T-cell (primary cell): ENCODE data around the gene MIEF1. TPM values are rescaled to one million over a fixed set of nuclear protein-coding genes. Genes with fewer than 3 reads are reported as not detected.

Experiments
- ATAC-seq, 4 experiments: fragments of 200-7000 bp in 3 of 4; fragments of 150-1000 bp in 1 of 4; cut with Tn5 transposase; replicated peaks in 1 of 4; 1 replicate in 3 of 4; 2 replicates in 1 of 4; pipeline ENCODE4 v1.10.0; 2021; ENCODE audit warnings: moderate library complexity in 3 of 4, mild to moderate bottlenecking in 2 of 4, moderate number of reproducible peaks in 1 of 4
- CTCF ChIA-PET, 2 donors: fragments of 300-600 bp; sonication (Branson Sonifier 250); formaldehyde crosslinking; loops; one replicate each; lab custom pipeline; 2022; ENCODE audit warnings: antibody characterized with exemption in 2 of 2; lab: Charles Lee
- POLR2A ChIA-PET, 2 donors: fragments of 300-600 bp; sonication (Branson Sonifier 250); formaldehyde crosslinking; loops; one replicate each; lab custom pipeline; 2022; ENCODE audit warnings: antibody characterized with exemption in 2 of 2; lab: Charles Lee
- DNase-seq, 35 experiments: peaks; one replicate each; pipeline versions ENCODE4 v3.0.0 to v3.0.0-alpha.2; 2013 to 2023
- H3K27ac ChIP-seq: one replicate; pipeline ENCODE4 v1.5.1; 2013; ENCODE audit warnings: low read length
- H3K27me3 ChIP-seq, 2 experiments: replicated peaks in 1 of 2; 1 replicate in 1 of 2; 2 replicates in 1 of 2; pipeline versions ENCODE4 v1.6.1 to v1.7.0; 2013; ENCODE audit warnings: low read length in 1 of 2, mixed read lengths in 1 of 2; ENCODE audit not compliant: control insufficient read depth in 2 of 2, insufficient read depth in 2 of 2; ENCODE audit errors: extremely low read depth in 1 of 2
- H3K36me3 ChIP-seq, 2 donors: 1 replicate in 1 of 2; 2 replicates in 1 of 2; pipeline versions ENCODE4 v1.6.1 to v1.7.0; 2013; ENCODE audit warnings: low read length in 1 of 2; ENCODE audit not compliant: control insufficient read depth in 2 of 2, insufficient read depth in 1 of 2; ENCODE audit errors: extremely low read depth in 1 of 2
- H3K4me1 ChIP-seq, 2 experiments: 1 replicate in 1 of 2; 2 replicates in 1 of 2; pipeline versions ENCODE4 v1.6.1 to v1.7.0; 2013; ENCODE audit warnings: low read length in 2 of 2, mixed read lengths in 1 of 2; ENCODE audit not compliant: insufficient read depth in 2 of 2, control insufficient read depth in 1 of 2; ENCODE audit errors: extremely low read depth in 1 of 2
- H3K4me3 ChIP-seq, 2 donors: 1 replicate in 1 of 2; 2 replicates in 1 of 2; pipeline versions ENCODE4 v1.5.1 to v1.7.0; 2013; ENCODE audit warnings: mild to moderate bottlenecking in 2 of 2, low read length in 1 of 2, moderate library complexity in 1 of 2; ENCODE audit not compliant: control insufficient read depth in 1 of 2; ENCODE audit errors: extremely low read depth in 1 of 2
- H3K9me3 ChIP-seq: 2 replicates; pipeline ENCODE4 v1.7.0; 2013
- H3K27ac Mint-ChIP-seq, 2 donors: one replicate each; pipeline ENCODE4 v1.8.0; 2020 to 2021; ENCODE audit warnings: mild to moderate bottlenecking in 2 of 2, mixed read lengths in 2 of 2
- H3K27me3 Mint-ChIP-seq, 2 donors: one replicate each; pipeline ENCODE4 v1.8.0; 2021 to 2022; ENCODE audit warnings: mixed read lengths in 2 of 2
- H3K36me3 Mint-ChIP-seq: one replicate; pipeline ENCODE4 v1.8.0; 2021; ENCODE audit warnings: mixed read lengths
- H3K4me1 Mint-ChIP-seq, 3 donors: one replicate each; pipeline ENCODE4 v1.8.0; 2020 to 2022; ENCODE audit warnings: mixed read lengths in 3 of 3, mild to moderate bottlenecking in 1 of 3
- H3K4me3 Mint-ChIP-seq, 3 donors: one replicate each; pipeline ENCODE4 v1.8.0; 2020 to 2022; ENCODE audit warnings: mild to moderate bottlenecking in 3 of 3, mixed read lengths in 3 of 3, moderate library complexity in 3 of 3
- H3K9me3 Mint-ChIP-seq, 3 donors: one replicate each; pipeline ENCODE4 v1.8.0; 2020 to 2022; ENCODE audit warnings: mixed read lengths in 3 of 3
- WGBS: methylation state at CpG from one replicate; pipeline ENCODE4 v1.1.5; 2013; ENCODE audit warnings: missing lambda C conversion rate; ENCODE audit not compliant: insufficient coverage; 5-methylcytosine and 5-hydroxymethylcytosine counted together
- total RNA-seq, 35 experiments: library from RNA in 6 of 35; stranded (reverse) in 6 of 35; fragments of 120-200 nt in 1 of 35; gene quantifications; one replicate each; pipeline versions ENCODE4 v1.2.1 to v1.2.4 and lab custom pipeline; 2013 to 2026

The MIEF1 gene
- total RNA-seq, 5 donors from 2014 or later (not counting 1 experiment from before 2014, with no cell fraction given), result 19.7 to 44.1 (median 38.5) TPM

GRCh38 chr22:39491696-39492095 lies 10.4 kb upstream of the MIEF1 start:
- ATAC-seq (no peak), DNase-seq (no peak)
- H3K4me1 Mint-ChIP-seq, result peaks cover 13 to 23% (median 14%) of the 10 kb centered on the region in 3 donors
- H3K4me3 Mint-ChIP-seq, result no peak overlapping the region
- no peaks in the 10 kb centered on the region for H3K9me3 Mint-ChIP-seq
- no peak overlapping the region for H3K27ac Mint-ChIP-seq
- CTCF ChIA-PET, result interaction anchor here in 1 of 2 donors (0.6 to 3.9 kb wide), 3 partner anchors 37 to 553 kb away, joined by 3 to 27 read pairs (median 3); no protein-coding TSS in a partner anchor
- H3K27me3 Mint-ChIP-seq, result no peaks in the 10 kb centered on the region
- Histone ChIP-seq H3K36me3 (no peaks in the 10 kb centered on the region), H3K9me3 (no peaks in the 10 kb centered on the region), H3K27ac (no peak overlapping the region), H3K27me3 (peaks cover 0 to 24% of the 10 kb centered on the region in 2 experiments), H3K4me1 (peaks cover 0 to 18% of the 10 kb centered on the region in 2 experiments), H3K4me3 (no peak overlapping the region)
- 88% methylated on average over 2 of the region's 6 CpGs for WGBS
- no peaks in the 10 kb centered on the region for H3K36me3 Mint-ChIP-seq
- POLR2A ChIA-PET, result interaction anchor here in 1 of 2 donors (0.6 kb wide), 1 partner anchor 28 kb away, joined by 5 read pairs; no protein-coding TSS in a partner anchor

- ATAC-seq (no peak), DNase-seq (no peak)
- H3K9me3 ChIP-seq, result no peaks in the 10 kb centered on the region
- no peak overlapping the region for H3K4me3 Mint-ChIP-seq
- ChIA-PET POLR2A (interaction anchor here in 1 of 2 donors (0.6 kb wide), 1 partner anchor 28 kb away, joined by 5 read pairs; no protein-coding TSS in a partner anchor), CTCF (interaction anchor here (0.6 to 3.9 kb wide), 4 partner anchors 37 to 552 kb away, joined by 3 to 27 read pairs (median 10); no protein-coding TSS in a partner anchor)
- no peak overlapping the region for H3K27ac Mint-ChIP-seq
- peaks cover 0 to 18% of the 10 kb centered on the region in 2 experiments for H3K4me1 ChIP-seq
- peaks cover 13 to 28% (median 14%) of the 10 kb centered on the region in 3 donors for H3K4me1 Mint-ChIP-seq
- no peak overlapping the region for H3K4me3 ChIP-seq
- peaks cover 0 to 19% of the 10 kb centered on the region in 2 experiments for H3K27me3 ChIP-seq
- no peaks in the 10 kb centered on the region for H3K36me3 Mint-ChIP-seq
- H3K9me3 Mint-ChIP-seq, result no peaks in the 10 kb centered on the region
- 90% methylated on average over 2 of the region's 3 CpGs for WGBS
- H3K27ac ChIP-seq, result no peak overlapping the region
- no peaks in the 10 kb centered on the region for H3K36me3 ChIP-seq
- H3K27me3 Mint-ChIP-seq, result no peaks in the 10 kb centered on the region
These were observed 9.9 kb upstream of the MIEF1 start for GRCh38 chr22:39492186-39492585.

- no peaks in the 10 kb centered on the region for H3K36me3 ChIP-seq
- ATAC-seq (no peak), DNase-seq (no peak)
- peaks cover 13 to 31% (median 17%) of the 10 kb centered on the region in 3 donors for H3K4me1 Mint-ChIP-seq
- H3K9me3 ChIP-seq, result no peaks in the 10 kb centered on the region
- no peaks in the 10 kb centered on the region for H3K27me3 Mint-ChIP-seq
- H3K27ac Mint-ChIP-seq, result no peak overlapping the region
- no peaks in the 10 kb centered on the region for H3K9me3 Mint-ChIP-seq
- peaks cover 0 to 18% of the 10 kb centered on the region in 2 experiments for H3K4me1 ChIP-seq
- H3K36me3 Mint-ChIP-seq, result no peaks in the 10 kb centered on the region
- H3K4me3 ChIP-seq, result no peak overlapping the region
- H3K27ac ChIP-seq, result no peak overlapping the region
- H3K27me3 ChIP-seq, result peaks cover 0 to 19% of the 10 kb centered on the region in 2 experiments
- 79% methylated on average over 3 of the region's 4 CpGs for WGBS
- H3K4me3 Mint-ChIP-seq, result no peak overlapping the region
- CTCF ChIA-PET, result interaction anchor here (0.9 to 3.9 kb wide), 11 partner anchors 18 to 523 kb away, joined by 3 to 27 read pairs (median 4); partner anchors contain the start of gene ATF4 (in 1 of the 2)
- POLR2A ChIA-PET, result no interaction called here
These were observed 8.3 kb upstream of the MIEF1 start for GRCh38 chr22:39493759-39494158.

GRCh38 chr22:39494471-39495120 lies 7.5 kb upstream of the MIEF1 start:
- ATAC-seq, result no peak
- ChIA-PET CTCF (interaction anchor here (0.5 to 3.9 kb wide), 9 partner anchors 18 to 976 kb away, joined by 3 to 27 read pairs (median 4); no protein-coding TSS in a partner anchor), POLR2A (no interaction called here)
- H3K27ac ChIP-seq, result no peak overlapping the region
- Mint-ChIP-seq H3K27ac (no peak overlapping the region), H3K27me3 (no peaks in the 10 kb centered on the region), H3K9me3 (no peaks in the 10 kb centered on the region), H3K4me3 (no peak overlapping the region), H3K4me1 (peaks cover 13 to 31% (median 16%) of the 10 kb centered on the region in 3 donors), H3K36me3 (no peaks in the 10 kb centered on the region)
- WGBS, result 71% methylated on average over 7 of the region's 10 CpGs
- no peak overlapping the region for H3K4me3 ChIP-seq
- H3K36me3 ChIP-seq, result no peaks in the 10 kb centered on the region
- H3K27me3 ChIP-seq, result peaks cover 0 to 19% of the 10 kb centered on the region in 2 experiments
- no peak for DNase-seq
- H3K9me3 ChIP-seq, result no peaks in the 10 kb centered on the region
- H3K4me1 ChIP-seq, result peaks cover 0 to 16% of the 10 kb centered on the region in 2 experiments

- ChIA-PET CTCF (interaction anchor here (0.5 to 1.7 kb wide), 19 partner anchors 14 to 852 kb away, joined by 3 to 17 read pairs (median 3); partner anchors contain the start of gene ATF4 (in 1 of the 2)), POLR2A (interaction anchor here in 1 of 2 donors (0.7 kb wide), 1 partner anchor 24 kb away, joined by 3 read pairs; no protein-coding TSS in a partner anchor)
- Mint-ChIP-seq H3K36me3 (no peaks in the 10 kb centered on the region), H3K4me3 (no peak overlapping the region), H3K4me1 (peaks cover 8 to 22% (median 8%) of the 10 kb centered on the region in 3 donors), H3K27me3 (no peaks in the 10 kb centered on the region), H3K27ac (peak overlapping the region in 1 of 2 donors; percentile 31), H3K9me3 (no peaks in the 10 kb centered on the region)
- H3K27me3 ChIP-seq, result peaks cover 0 to 11% of the 10 kb centered on the region in 2 experiments
- H3K27ac ChIP-seq, result no peak overlapping the region
- 50% methylated on average over 11 of the region's 13 CpGs for WGBS
- DNase-seq (peak in 29 of 35 experiments; percentile 17 to 64 (median 40)), ATAC-seq (peak; percentile 60 to 80 (median 72))
- no peak overlapping the region for H3K4me3 ChIP-seq
- H3K9me3 ChIP-seq, result no peaks in the 10 kb centered on the region
- H3K36me3 ChIP-seq, result no peaks in the 10 kb centered on the region
- peaks cover 0 to 6% of the 10 kb centered on the region in 2 experiments for H3K4me1 ChIP-seq
These were observed 5.8 kb upstream of the MIEF1 start for GRCh38 chr22:39496131-39496838.

- ChIA-PET CTCF (interaction anchor here (0.5 to 1.7 kb wide), 7 partner anchors 22 to 878 kb away, joined by 3 to 8 read pairs (median 4); partner anchors contain the start of gene ATF4 (in 1 of the 2)), POLR2A (interaction anchor here (0.6 to 0.7 kb wide), 2 partner anchors 25 to 1095 kb away, joined by 4 read pairs; no protein-coding TSS in a partner anchor)
- Mint-ChIP-seq H3K27me3 (no peaks in the 10 kb centered on the region), H3K4me1 (peaks cover 15 to 28% (median 15%) of the 10 kb centered on the region in 3 donors), H3K9me3 (no peaks in the 10 kb centered on the region), H3K4me3 (no peak overlapping the region), H3K27ac (no peak overlapping the region), H3K36me3 (peaks cover 3% of the 10 kb centered on the region)
- Histone ChIP-seq H3K4me3 (no peak overlapping the region), H3K27ac (no peak overlapping the region), H3K27me3 (peaks cover 0 to 5% of the 10 kb centered on the region in 2 experiments), H3K4me1 (peaks cover 0 to 12% of the 10 kb centered on the region in 2 experiments), H3K9me3 (no peaks in the 10 kb centered on the region), H3K36me3 (no peaks in the 10 kb centered on the region)
- DNase-seq (no peak), ATAC-seq (no peak)
- WGBS, result 69% methylated on average over 7 of the region's 8 CpGs
These were observed 4.7 kb upstream of the MIEF1 start for GRCh38 chr22:39497429-39497828.
